HG02885 (cell line): ENCODE data around the gene DCC.

ENCODE experiments used
- ATAC-seq: cut with Tn5 transposase; IDR thresholded peaks from one replicate; pipeline ENCODE4 v1.9.1; 2021; ENCODE audit warnings: mild to moderate bottlenecking; ENCODE audit not compliant: unreplicated experiment, poor library complexity

Gene DCC

GRCh38 chr18:53526101-53526870, 1186.3 kb downstream of the DCC start:
- no peak for ATAC-seq

GRCh38 chr18:53527365-53527764, 1187.4 kb downstream of the DCC start:
- no peak for ATAC-seq

- ATAC-seq, result no peak
Measured at GRCh38 chr18:53531187-53531586, 1191.2 kb downstream of the DCC start.

- ATAC-seq, result no peak
Measured at GRCh38 chr18:53531896-53532295, 1191.9 kb downstream of the DCC start.

GRCh38 chr18:53534203-53534602, 1194.2 kb downstream of the DCC start:
- ATAC-seq, result no peak

- ATAC-seq, result no peak
Measured at GRCh38 chr18:53534695-53535094, 1194.7 kb downstream of the DCC start.

- no peak for ATAC-seq
Measured at GRCh38 chr18:53536908-53537307, 1196.9 kb downstream of the DCC start.

- no peak for ATAC-seq
Measured at GRCh38 chr18:53541924-53542323, 1201.9 kb downstream of the DCC start.

GRCh38 chr18:53543711-53544110, 1203.7 kb downstream of the DCC start:
- ATAC-seq, result no peak

GRCh38 chr18:53544917-53545316, 1204.9 kb downstream of the DCC start:
- ATAC-seq, result no peak

- no peak for ATAC-seq
Measured at GRCh38 chr18:53551868-53552426, 1212.0 kb downstream of the DCC start.

- ATAC-seq, result no peak
Measured at GRCh38 chr18:53553030-53553429, 1213.0 kb downstream of the DCC start.

GRCh38 chr18:53556450-53556849, 1216.5 kb downstream of the DCC start:
- ATAC-seq, result no peak

- ATAC-seq, result no peak
Measured at GRCh38 chr18:53560546-53560945, 1220.5 kb downstream of the DCC start.

GRCh38 chr18:53566626-53567025, 1226.6 kb downstream of the DCC start:
- ATAC-seq, result no peak

- ATAC-seq, result peak; percentile 76
Measured at GRCh38 chr18:53567929-53568574, 1228.1 kb downstream of the DCC start.
